Endothelial cell of umbilical vein (primary cell): ENCODE data around the gene WDR48. TPM values are rescaled to one million over a fixed set of nuclear protein-coding genes. Genes with fewer than 3 reads are reported as not detected.

Experiments used
- BruUV-seq: library from RNA; stranded (reverse); fragments of 400-500 nt; replicated peaks from 2 replicates; lab custom pipeline; 2021; lab: Mats Ljungman, UMichigan
- CTCF ChIA-PET: fragments of 300-600, 350-600 bp; sonication (Branson Sonifier 250); formaldehyde crosslinking; loops from one replicate; lab custom pipeline; 2021; ENCODE audit warnings: antibody characterized with exemption, inconsistent platforms; lab: Charles Lee
- POLR2A ChIA-PET: fragments of 300-600, 350-600 bp; sonication (Branson Sonifier 250); formaldehyde crosslinking; loops from one replicate; lab custom pipeline; 2021; ENCODE audit warnings: antibody characterized with exemption, inconsistent platforms; lab: Charles Lee
- DNase-seq: peaks from one replicate; pipeline ENCODE4 v3.0.0-alpha.2; 2011; ENCODE audit warnings: low read depth, low spot score
- FAIRE-seq: peaks from 2 replicates; lab custom pipeline; 2011; peaks lifted over from hg19 to GRCh38; lab: Jason Lieb, UNC
- H2AFZ ChIP-seq: 2 replicates; pipeline ENCODE4 v1.6.0; 2012; ENCODE audit warnings: low read depth, low read length, control low read depth, inconsistent platforms
- H3K27ac ChIP-seq: 2 replicates; pipeline ENCODE4 v1.5.1; 2011; ENCODE audit warnings: low read depth, mild to moderate bottlenecking, control low read depth, low read length, moderate library complexity; ENCODE audit not compliant: insufficient read depth
- H3K27me3 ChIP-seq, 2 experiments: 2 replicates each; pipeline versions ENCODE4 v1.6.0 to v1.6.1; 2011; ENCODE audit warnings: low read length in 2 of 2, mixed read lengths in 1 of 2; ENCODE audit not compliant: control insufficient read depth in 2 of 2, insufficient read depth in 2 of 2
- H3K36me3 ChIP-seq, 2 experiments: 2 replicates in 1 of 2; 3 replicates in 1 of 2; pipeline ENCODE4 v1.5.1; 2011; ENCODE audit warnings: low read length in 2 of 2, mild to moderate bottlenecking in 1 of 2, moderate library complexity in 1 of 2; ENCODE audit not compliant: control insufficient read depth in 2 of 2, insufficient read depth in 2 of 2; ENCODE audit errors: extremely low read depth in 1 of 2
- H3K4me1 ChIP-seq: 3 replicates; pipeline ENCODE4 v1.5.1; 2011; ENCODE audit warnings: mild to moderate bottlenecking, low read length; ENCODE audit not compliant: control insufficient read depth, insufficient read depth; ENCODE audit errors: extremely low read depth
- H3K4me2 ChIP-seq: 2 replicates; pipeline ENCODE4 v1.6.1; 2011; ENCODE audit warnings: low read length, control low read depth, mixed read lengths; ENCODE audit not compliant: insufficient read depth
- H3K4me3 ChIP-seq, 3 experiments: fragments of 200-600 bp in 1 of 3; sonication (generic), shearing (Covaris generic) in 1 of 3; replicated peaks in 1 of 3; 2 replicates each; pipeline ENCODE4 v1.5.1; 2011 to 2016; ENCODE audit warnings: control low read depth in 3 of 3, low read length in 3 of 3, mild to moderate bottlenecking in 2 of 3, inconsistent platforms in 1 of 3, low read depth in 1 of 3, moderate library complexity in 1 of 3; ENCODE audit not compliant: insufficient read depth in 1 of 3
- H3K79me2 ChIP-seq: 2 replicates; pipeline ENCODE4 v1.6.0; 2012; ENCODE audit warnings: low read length, inconsistent platforms; ENCODE audit not compliant: control insufficient read depth, insufficient read depth
- H3K9ac ChIP-seq: replicated peaks from 2 replicates; pipeline ENCODE3; 2011; ENCODE audit warnings: low read length, control low read depth; ENCODE audit not compliant: insufficient read depth; ENCODE audit errors: extremely low read depth
- H3K9me1 ChIP-seq: replicated peaks from 3 replicates; pipeline ENCODE4 v1.6.0; 2011; ENCODE audit warnings: mild to moderate bottlenecking, low read length; ENCODE audit not compliant: control insufficient read depth, insufficient read depth; ENCODE audit errors: extremely low read depth
- H3K9me3 ChIP-seq: replicated peaks from 2 replicates; pipeline ENCODE4 v1.5.1; 2012; ENCODE audit warnings: low read length, inconsistent platforms; ENCODE audit not compliant: control insufficient read depth, insufficient read depth
- H4K20me1 ChIP-seq: replicated peaks from 2 replicates; pipeline ENCODE3; 2011; ENCODE audit warnings: mild to moderate bottlenecking, low read length; ENCODE audit not compliant: control insufficient read depth, insufficient read depth; ENCODE audit errors: extremely low read depth
- CTCF ChIP-seq, 2 donors: IDR thresholded peaks; 1 replicate in 1 of 2; 2 replicates in 1 of 2; pipeline ENCODE4 v1.5.1; 2011; ENCODE audit warnings: low read length in 2 of 2, mild to moderate bottlenecking in 2 of 2, moderate library complexity in 2 of 2, control low read depth in 1 of 2, inconsistent platforms in 1 of 2, low read depth in 1 of 2; ENCODE audit not compliant: insufficient read depth in 1 of 2; ENCODE audit errors: extremely low read depth in 1 of 2
- EZH2 ChIP-seq: IDR thresholded peaks from 2 replicates; pipeline ENCODE4 v1.6.1; 2012; ENCODE audit warnings: borderline replicate concordance, low read depth, mild to moderate bottlenecking, moderate library complexity, low read length, inconsistent platforms; ENCODE audit not compliant: severe bottlenecking
- FOS ChIP-seq: IDR thresholded peaks from 2 replicates; pipeline ENCODE4 v1.6.1; 2011; ENCODE audit warnings: mild to moderate bottlenecking, low read length, moderate library complexity, borderline replicate concordance; ENCODE audit not compliant: insufficient read depth
- GATA2 ChIP-seq: IDR thresholded peaks from 2 replicates; pipeline ENCODE4 v1.7.0; 2011; ENCODE audit warnings: low read depth, mild to moderate bottlenecking, moderate library complexity, mixed read lengths, low read length; ENCODE audit not compliant: insufficient read length, insufficient read depth
- JUN ChIP-seq: IDR thresholded peaks from 2 replicates; pipeline ENCODE4 v1.6.1; 2011; ENCODE audit warnings: borderline replicate concordance, low read depth; ENCODE audit not compliant: insufficient read length, insufficient read depth
- MAX ChIP-seq: IDR thresholded peaks from 2 replicates; pipeline ENCODE4 v1.6.1; 2011; ENCODE audit not compliant: insufficient read depth, insufficient read length
- MYC ChIP-seq: IDR thresholded peaks from one replicate; pipeline ENCODE4 v1.6.1; 2011; ENCODE audit warnings: mild to moderate bottlenecking, low read depth, low read length
- POLR2A ChIP-seq: IDR thresholded peaks from 2 replicates; pipeline ENCODE4 v1.6.1; 2012; ENCODE audit warnings: low read depth, mild to moderate bottlenecking, control low read depth, low read length
- POLR2AphosphoS5 ChIP-seq: IDR thresholded peaks from 2 replicates; pipeline ENCODE4 v1.6.1; 2012; ENCODE audit warnings: low read depth, mild to moderate bottlenecking, control low read depth, low read length, moderate library complexity; ENCODE audit not compliant: insufficient read depth
- dilution Hi-C: fragments of 300-500 bp; cut with MboI; formaldehyde crosslinking; loops from one replicate; pipeline ENCODE4 v1.15.0; 2019; ENCODE audit warnings: low sequenced_read_pairs; ENCODE audit not compliant: extremely low pct_ligation_motif_present
- intact Hi-C: fragments of 100-400 bp; cut with micrococcal nuclease; formaldehyde crosslinking; loops from one replicate; pipeline ENCODE4 v1.10.0; 2022
- polyA plus RNA-seq, 4 experiments: library from polyadenylated mRNA; depleted of rRNA in 3 of 4; stranded (reverse) in 3 of 4; unstranded in 1 of 4; fragments of >200 nt; gene quantifications; 2 replicates each; pipeline versions ENCODE4 v1.2.1 to v1.2.3, GENCODE V29; 2011 to 2012; ENCODE audit warnings: missing spikeins in 1 of 4
- total RNA-seq: library from RNA; stranded (reverse); gene quantifications from 2 replicates; pipeline ENCODE4 v1.2.3, GENCODE V29; 2021

WDR48 gene
- total and polyA plus RNA-seq, 2 donors (not counting 3 experiments of a cell fraction or from before 2014, with no cell fraction given), result 13.7 to 25.3 TPM

GRCh38 chr3:39013921-39014509 is 37.8 kb upstream of the WDR48 start:
- no peaks in the 10 kb centered on the region for H3K9me1 ChIP-seq
- ChIA-PET POLR2A (no interaction called here), CTCF (no interaction called here)
- BruUV-seq, result no TSS peak
- H3K79me2 ChIP-seq, result no peaks in the 10 kb centered on the region
- no peak overlapping the region for H2AFZ ChIP-seq
- no peak overlapping the region for H3K9ac ChIP-seq
- no peak overlapping the region for H3K4me3 ChIP-seq
- peaks cover 0 to 4% of the 10 kb centered on the region in 2 experiments for H3K27me3 ChIP-seq
- dilution Hi-C loops (no loop called here), intact Hi-C loops (no loop called here)
- no peak overlapping the region for H3K27ac ChIP-seq
- no peaks in the 10 kb centered on the region for H4K20me1 ChIP-seq
- H3K36me3 ChIP-seq, result no peaks in the 10 kb centered on the region
- no peak overlapping the region for H3K4me2 ChIP-seq
- FAIRE-seq (no peak), DNase-seq (no peak)
- no peaks in the 10 kb centered on the region for H3K4me1 ChIP-seq
- TF ChIP-seq MAX (no peak), EZH2 (no peak), POLR2A (no peak), POLR2AphosphoS5 (no peak), CTCF (IDR thresholded peaks at IDR 0.05; ENCODE audit: extremely low read depth in 1 of 2, insufficient read depth in 1 of 2, low read depth in 1 of 2, low read length in 2 of 2) (no peak), JUN (no peak), MYC (no peak), GATA2 (no peak), FOS (no peak)
- H3K9me3 ChIP-seq, result no peaks in the 10 kb centered on the region
